GM13976 (cell line): ENCODE data around the gene MAPKAPK5.
"Not testable (repeated sequence)": the region's sequence is repeated elsewhere in the genome, so short reads cannot be mapped to it uniquely, and the experiment has no call there.

Experiments
- DNase-seq: peaks from one replicate; pipeline ENCODE4 v3.0.0; 2012; ENCODE audit warnings: low spot score
- CTCF ChIP-seq: IDR thresholded peaks from 2 replicates; pipeline ENCODE4 v1.5.1; 2012; ENCODE audit warnings: borderline replicate concordance, mild to moderate bottlenecking; ENCODE audit not compliant: insufficient read depth; ENCODE audit errors: extremely low read depth, missing control alignments, control extremely low read depth
- in situ Hi-C: fragments of 300-500 bp; cut with MboI; formaldehyde crosslinking; loops from one replicate; pipeline ENCODE4 v1.12.0; 2022; ENCODE audit warnings: low sequenced_read_pairs, mixed read lengths, inconsistent platforms; ENCODE audit not compliant: unreplicated experiment

The MAPKAPK5 gene

GRCh38 chr12:111819191-111820158 lies 22.6 kb upstream of the MAPKAPK5 start:
- no peak for DNase-seq
- no peak for TF ChIP-seq CTCF
- in situ Hi-C loops, result no loop called here

- DNase-seq, in situ Hi-C loops: not testable (repeated sequence)
Observed at GRCh38 chr12:111820828-111821227, 21.2 kb upstream of the MAPKAPK5 start.

DNA sequence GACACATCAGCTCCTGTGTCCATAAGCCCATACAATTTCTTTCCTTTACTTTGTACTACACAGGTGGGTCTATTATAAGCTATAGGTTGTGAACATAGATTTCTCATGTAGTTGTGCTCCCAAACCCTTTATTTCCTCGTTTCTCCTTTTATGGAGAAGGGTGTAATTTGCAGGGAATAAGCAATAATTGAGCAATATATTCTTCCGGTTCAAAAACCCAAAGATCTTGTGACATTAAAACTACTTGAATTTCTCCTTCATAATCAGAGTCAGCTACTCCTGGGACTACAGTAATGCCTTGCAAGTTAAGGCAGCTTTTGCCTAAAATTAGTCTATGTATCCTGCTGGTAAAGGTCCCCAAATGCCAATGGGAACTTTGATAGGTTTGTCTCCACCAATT lies 19.1 kb upstream of the MAPKAPK5 start:
- no peak for TF ChIP-seq CTCF
- in situ Hi-C loops, result no loop called here
- no peak for DNase-seq

GRCh38 chr12:111823891-111824290 lies 18.1 kb upstream of the MAPKAPK5 start:
- TF ChIP-seq CTCF, result no peak
- in situ Hi-C loops, result no loop called here
- DNase-seq, result no peak

DNA sequence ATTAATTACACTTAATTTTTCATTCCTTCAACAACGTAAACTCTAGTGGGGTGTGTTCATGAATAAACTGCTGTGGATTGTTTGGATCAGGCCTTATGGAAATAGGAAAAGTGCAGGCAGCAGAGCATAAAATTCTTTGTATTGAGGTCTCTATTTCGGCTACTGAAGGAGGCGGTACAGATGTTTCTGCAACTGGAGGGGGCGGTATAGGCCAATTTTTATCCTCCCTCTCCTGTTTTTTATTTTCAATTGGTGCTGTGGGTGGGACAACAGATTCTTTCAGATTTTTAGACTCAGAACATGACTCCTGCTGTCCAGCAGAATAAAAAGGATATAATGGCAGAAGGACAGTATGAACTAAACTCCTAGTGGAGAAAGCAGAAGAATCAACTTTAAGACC lies 17.7 kb upstream of the MAPKAPK5 start:
- DNase-seq, in situ Hi-C loops: not testable (repeated sequence)

- TF ChIP-seq CTCF, result no peak
- in situ Hi-C loops, result no loop called here
- DNase-seq, result no peak
Observed at GRCh38 chr12:111825509-111825908, 16.5 kb upstream of the MAPKAPK5 start.

- TF ChIP-seq CTCF, result no peak
- in situ Hi-C loops, result no loop called here
Observed at GRCh38 chr12:111826316-111826715, 15.7 kb upstream of the MAPKAPK5 start.

More at GRCh38 chr12:111826316-111826715, 15.7 kb upstream of the MAPKAPK5 start:
- DNase-seq, result no peak
